ENCODE measurements around the gene POLE. TPM values are rescaled to one million over a fixed set of nuclear protein-coding genes. Genes with fewer than 3 reads are reported as not detected.

POLE gene
- total and polyA plus RNA-seq, 2 of the 4 experiments (the other 2 are of a cell fraction) = 17.2 to 20.7 TPM

GRCh38 chr12:132588319-132588718 lies 98.8 kb downstream of the POLE start:
- Histone ChIP-seq H3K36me3 (ENCODE audit: control insufficient read depth, insufficient read depth, low read length) (peaks cover 5% of the 10 kb centered on the region; the same call in 1 of the 2 replicates), H3K9ac (ENCODE audit: low read depth, low read length) (no peak overlapping the region), H2AFZ (replicated peaks; ENCODE audit: low read length, poor library complexity) (no peak overlapping the region), H4K91ac (ENCODE audit: insufficient read depth, low read depth, low read length) (no peak overlapping the region), H3K4ac (ENCODE audit: low read depth, low read length) (no peak overlapping the region), H4K5ac (ENCODE audit: low read depth, low read length) (no peak overlapping the region), H2AK5ac (ENCODE audit: low read depth, low read length) (no peak overlapping the region), H3K79me1 (ENCODE audit: low read depth in 1 of 2, low read length in 2 of 2) (no peaks in the 10 kb centered on the region), H4K20me1 (ENCODE audit: insufficient read depth, low read length) (no peaks in the 10 kb centered on the region), H3K27ac (ENCODE audit: insufficient read depth, low read length) (no peak overlapping the region), H2BK120ac (ENCODE audit: low read depth, low read length) (no peak overlapping the region), H3K56ac (ENCODE audit: extremely low read depth, insufficient read depth, low read length) (no peak overlapping the region), H3K23ac (ENCODE audit: low read depth, low read length) (no peak overlapping the region), H2BK5ac (ENCODE audit: low read depth, low read length, poor library complexity, severe bottlenecking) (no peak overlapping the region), H3K9me1 (ENCODE audit: insufficient read depth, low read length) (no peaks in the 10 kb centered on the region), H3K4me1 (ENCODE audit: control insufficient read depth, insufficient read depth, low read length) (no peaks in the 10 kb centered on the region), H3K18ac (ENCODE audit: low read depth, low read length) (no peak overlapping the region), H3K14ac (replicated peaks; ENCODE audit: low read depth, low read length) (no peak overlapping the region), H2AK9ac (replicated peaks; ENCODE audit: low read depth, low read length, poor library complexity) (no peak overlapping the region), H2BK15ac (ENCODE audit: low read depth, low read length) (no peak overlapping the region), H3K9me3 (ENCODE audit: control insufficient read depth, insufficient read depth, low read length) (peaks cover 5% of the 10 kb centered on the region; the same call in 1 of the 2 replicates), H3K27me3 (ENCODE audit: control insufficient read depth, insufficient read depth, low read length) (peaks cover 6% of the 10 kb centered on the region; the same call in 1 of the 2 replicates), H3K4me2 (ENCODE audit: low read depth, low read length) (no peak overlapping the region), H2BK20ac (ENCODE audit: low read depth, low read length) (no peak overlapping the region), H3K4me3 (ENCODE audit: insufficient read depth, low read depth, low read length) (no peak overlapping the region), H4K8ac (ENCODE audit: low read depth in 2 of 2, low read length in 2 of 2) (no peak overlapping the region)
- no peak for DNase-seq
- no TSS peak for BruUV-seq (replicated peaks)
- TF ChIP-seq ELK1 (IDR thresholded peaks at IDR 0.05; ENCODE audit: borderline replicate concordance, low read depth, low read length) (no peak), CHD1 (IDR thresholded peaks at IDR 0.05; ENCODE audit: low read depth, low read length) (no peak)
- in situ Hi-C loops (cut with MboI; ENCODE audit: low sequenced_read_pairs) (no loop called here), intact Hi-C loops (cut with micrococcal nuclease) (no loop called here), dilution Hi-C loops (cut with HindIII; ENCODE audit: low sequenced_read_pairs, unreplicated experiment) (no loop called here)
- ChIA-PET POLR2A (ENCODE audit: unreplicated experiment) (no interaction called here), CTCF (no interaction called here)
- 83% methylated on average over 4 of the region's 6 CpGs; no CpG with 5 or more reads in 1 of the 2 experiments for WGBS, 2 experiments (ENCODE audit: extremely low coverage in 2 of 2, insufficient read length in 1 of 2)
- ATAC-seq (ENCODE audit: low read depth) = no peak

All from IMR-90 (cell line).